GM10248 (cell line): ENCODE data around the gene ALOX12B.

Source experiments
- CTCF ChIA-PET: fragments of 300-600 bp; sonication (Branson Sonifier 250); formaldehyde crosslinking; extraction: SDS; loops from one replicate; lab custom pipeline; 2021; ENCODE audit warnings: antibody characterized with exemption; lab: Yijun Ruan, JAX
- POLR2A ChIA-PET: fragments of 350-650 bp; sonication (Branson Sonifier 250); formaldehyde crosslinking; extraction: SDS; loops from one replicate; lab custom pipeline; 2020; ENCODE audit warnings: antibody characterized with exemption; lab: Yijun Ruan, JAX
- DNase-seq: peaks from one replicate; pipeline ENCODE4 v3.0.0; 2012; ENCODE audit errors: extremely low spot score
- TF ChIP-seq, protein P1 (sequence below): IDR thresholded peaks from 2 replicates; pipeline ENCODE4 v1.5.1; 2012; ENCODE audit warnings: mild to moderate bottlenecking, low read depth; ENCODE audit errors: extremely low read depth, missing control alignments, control extremely low read depth

ALOX12B gene

DNA sequence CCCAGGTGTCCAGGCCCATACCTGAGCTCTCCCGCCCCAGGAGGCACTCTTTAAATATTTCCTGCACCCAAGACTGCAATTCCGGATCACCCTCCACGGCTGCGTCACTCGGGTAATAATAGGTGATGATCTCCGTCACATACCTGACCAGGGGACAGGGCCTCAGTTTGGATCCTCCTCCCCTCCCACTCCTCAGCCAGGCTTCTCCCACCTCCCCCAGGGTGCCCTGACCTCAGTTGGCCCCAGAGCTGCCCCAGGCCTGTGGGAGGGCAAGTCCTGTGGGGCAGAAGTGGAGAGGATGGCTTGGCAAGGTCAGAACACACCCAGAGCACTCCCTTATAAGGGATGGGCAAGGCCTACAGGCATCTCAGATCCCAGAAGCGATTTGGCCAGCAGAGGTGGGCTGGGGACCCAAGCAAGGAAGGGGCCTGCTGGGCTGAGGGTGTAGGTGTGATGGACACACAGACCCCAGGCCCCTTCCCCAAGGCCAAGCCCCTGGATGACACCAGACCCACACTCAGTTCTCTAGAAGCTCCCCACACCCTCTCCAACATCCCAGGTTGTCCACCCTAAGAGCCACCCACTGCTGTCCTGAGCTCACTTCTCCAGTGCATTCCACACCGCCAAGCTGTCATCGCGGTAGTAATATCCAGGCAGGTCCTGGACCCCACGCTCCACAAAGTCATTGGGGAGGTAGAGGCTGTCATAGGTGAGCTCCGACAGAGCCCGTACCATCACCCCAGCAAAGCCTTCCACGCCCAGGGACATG is 11.8 kb downstream of the ALOX12B start:
- TF ChIP-seq, protein P1, sequence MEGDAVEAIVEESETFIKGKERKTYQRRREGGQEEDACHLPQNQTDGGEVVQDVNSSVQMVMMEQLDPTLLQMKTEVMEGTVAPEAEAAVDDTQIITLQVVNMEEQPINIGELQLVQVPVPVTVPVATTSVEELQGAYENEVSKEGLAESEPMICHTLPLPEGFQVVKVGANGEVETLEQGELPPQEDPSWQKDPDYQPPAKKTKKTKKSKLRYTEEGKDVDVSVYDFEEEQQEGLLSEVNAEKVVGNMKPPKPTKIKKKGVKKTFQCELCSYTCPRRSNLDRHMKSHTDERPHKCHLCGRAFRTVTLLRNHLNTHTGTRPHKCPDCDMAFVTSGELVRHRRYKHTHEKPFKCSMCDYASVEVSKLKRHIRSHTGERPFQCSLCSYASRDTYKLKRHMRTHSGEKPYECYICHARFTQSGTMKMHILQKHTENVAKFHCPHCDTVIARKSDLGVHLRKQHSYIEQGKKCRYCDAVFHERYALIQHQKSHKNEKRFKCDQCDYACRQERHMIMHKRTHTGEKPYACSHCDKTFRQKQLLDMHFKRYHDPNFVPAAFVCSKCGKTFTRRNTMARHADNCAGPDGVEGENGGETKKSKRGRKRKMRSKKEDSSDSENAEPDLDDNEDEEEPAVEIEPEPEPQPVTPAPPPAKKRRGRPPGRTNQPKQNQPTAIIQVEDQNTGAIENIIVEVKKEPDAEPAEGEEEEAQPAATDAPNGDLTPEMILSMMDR: no peak
- POLR2A ChIA-PET: no interaction called here
- DNase-seq: no peak
- CTCF ChIA-PET: interaction anchor here (1.1 to 13.8 kb wide), 7 partner anchors 13 to 86 kb away, joined by 3 to 299 read pairs (median 76); partner anchors contain the start of genes ALOX12B and ALOXE3

DNA sequence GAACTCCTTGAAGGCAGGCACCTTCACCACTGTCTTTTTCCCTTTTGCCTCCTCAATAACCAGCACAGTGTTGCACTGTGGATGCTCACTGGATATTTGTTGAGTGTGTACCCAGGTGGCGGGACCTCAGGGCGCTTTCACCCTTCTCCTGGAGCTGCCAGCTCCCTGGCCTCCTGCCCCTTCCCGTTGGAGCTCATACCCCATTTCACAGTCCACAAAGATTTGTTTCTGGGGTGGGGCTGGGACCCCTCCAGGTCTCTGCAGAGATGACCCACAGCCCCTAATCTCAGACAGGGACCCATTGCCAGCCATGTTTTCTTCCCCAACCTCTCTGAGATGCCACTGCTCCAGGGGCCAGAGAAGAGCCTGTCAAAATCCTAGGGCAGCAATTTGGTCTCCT is 12.4 kb downstream of the ALOX12B start:
- ChIA-PET CTCF (interaction anchor here (1.2 to 13.8 kb wide), 16 partner anchors 13 to 331 kb away, joined by 4 to 299 read pairs (median 9); partner anchors contain the start of genes ALOX12B, ALOXE3 and SLC25A35), POLR2A (no interaction called here)
- TF ChIP-seq, protein P1: no peak
- DNase-seq: no peak

DNA sequence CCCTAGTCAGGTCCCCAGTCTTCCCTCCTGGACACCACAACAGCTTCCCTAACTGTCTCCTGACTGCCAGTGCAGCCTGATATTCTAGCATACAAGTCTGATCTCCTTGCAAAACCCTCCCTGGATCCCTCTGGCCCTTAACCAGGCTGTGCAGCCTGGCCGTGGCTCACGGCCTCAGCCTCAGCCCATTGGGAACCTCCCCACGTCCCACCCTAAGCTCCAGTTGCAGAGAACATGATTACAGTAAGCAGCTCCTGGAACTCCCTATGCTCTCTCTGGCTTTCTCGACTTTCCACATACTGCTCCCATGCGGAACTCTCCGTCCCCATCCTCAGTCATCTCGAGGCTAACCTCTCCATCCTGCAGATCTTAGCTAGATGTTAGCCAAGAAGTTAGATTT is 13.0 kb downstream of the ALOX12B start:
- TF ChIP-seq, protein P1: no peak
- ChIA-PET CTCF (interaction anchor here (0.7 to 13.8 kb wide), 23 partner anchors 14 to 671 kb away, joined by 3 to 299 read pairs (median 6); partner anchors contain the start of genes ALOX12B, ALOXE3, CNTROB and SLC25A35), POLR2A (interaction anchor here (0.6 to 1.4 kb wide), 2 partner anchors 97 to 99 kb away, joined by 3 to 4 read pairs; no protein-coding TSS in a partner anchor)
- no peak for DNase-seq

DNA sequence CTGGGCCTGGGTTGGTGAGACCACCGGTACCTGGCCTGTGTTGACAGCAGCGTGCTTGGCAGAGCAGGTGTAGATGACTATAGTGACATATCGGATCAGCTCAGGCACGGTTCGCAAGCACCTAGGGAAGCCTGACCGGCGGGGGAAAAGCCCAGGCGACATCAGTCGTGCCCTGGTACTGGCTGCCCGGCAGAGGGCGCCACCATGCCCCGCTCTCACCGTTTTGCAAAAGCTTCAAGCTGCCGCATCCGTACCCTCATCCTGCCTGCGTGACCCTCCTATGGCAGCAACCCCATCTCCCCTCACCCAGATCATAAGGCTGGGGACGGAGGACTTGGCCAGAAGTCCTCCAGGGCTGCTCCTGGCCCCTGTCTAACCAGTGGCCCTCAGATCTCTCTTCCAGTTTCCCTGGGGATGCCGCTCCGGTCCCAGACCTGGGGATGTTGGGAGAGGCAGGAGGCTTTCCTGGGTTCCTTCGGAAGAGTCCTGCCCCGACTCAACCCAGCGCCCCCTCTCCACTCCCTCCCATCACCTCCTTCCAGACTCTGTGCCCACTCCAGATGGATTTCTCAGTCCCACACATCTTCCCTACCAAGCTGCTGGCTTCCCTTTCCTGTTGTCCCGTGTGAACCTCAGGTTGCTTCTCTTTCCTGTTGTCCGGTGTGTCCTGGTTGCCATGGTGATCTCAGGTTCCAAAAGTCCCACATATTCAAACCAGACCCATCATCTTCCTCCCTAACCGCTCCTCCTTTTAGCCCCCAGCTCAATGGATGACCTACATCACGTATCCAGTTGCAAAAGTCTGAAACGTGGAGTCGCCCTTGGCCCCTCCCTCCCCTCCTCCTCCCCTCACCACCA is 13.7 kb downstream of the ALOX12B start:
- ChIA-PET CTCF (interaction anchor here (0.6 to 13.8 kb wide), 36 partner anchors 13 to 672 kb away, joined by 3 to 299 read pairs (median 4); partner anchors contain the start of genes ALOX12B, ALOXE3, CNTROB and GUCY2D), POLR2A (interaction anchor here (0.6 to 1.4 kb wide), 2 partner anchors 97 to 99 kb away, joined by 3 to 4 read pairs; no protein-coding TSS in a partner anchor)
- TF ChIP-seq, protein P1: peak; percentile 93
- peak; percentile 90 for DNase-seq

DNA sequence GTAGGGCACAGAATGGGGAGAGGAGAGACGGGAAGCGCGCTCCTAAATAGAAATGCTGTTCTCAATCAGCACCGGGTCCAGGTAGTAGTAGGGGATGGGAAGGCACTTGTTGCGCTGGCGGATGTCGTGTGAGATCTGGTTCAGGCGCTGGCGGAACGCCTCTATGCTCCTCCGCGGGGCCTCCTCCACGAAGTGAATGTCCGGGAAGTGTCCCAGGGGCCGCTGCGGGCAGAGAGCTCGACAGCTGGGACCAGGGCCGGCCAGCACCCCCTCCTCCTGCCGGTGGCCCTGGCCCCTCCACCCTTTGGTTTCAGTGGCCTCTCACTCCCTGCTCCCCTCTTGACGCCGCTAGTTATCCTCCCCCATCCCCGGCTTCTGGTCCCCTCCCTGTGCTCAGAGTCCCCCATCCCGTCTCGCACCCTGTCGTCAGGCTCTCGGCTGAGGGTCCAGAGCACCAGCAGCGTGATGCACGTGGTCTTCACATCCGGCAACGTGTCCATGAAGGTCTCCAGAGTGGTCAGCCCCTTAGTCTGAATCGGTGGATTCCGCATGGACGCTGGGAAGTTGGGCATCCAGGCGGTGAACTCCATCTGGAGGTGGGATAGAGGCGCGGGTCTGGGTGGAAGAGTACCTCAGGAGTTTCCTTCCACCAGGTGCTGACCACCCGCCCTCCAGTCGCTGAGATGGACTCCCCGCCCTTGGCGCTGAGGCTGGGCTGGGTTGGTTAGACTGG is 14.6 kb downstream of the ALOX12B start:
- TF ChIP-seq, protein P1: no peak
- no peak for DNase-seq
- CTCF ChIA-PET: interaction anchor here (0.6 to 13.8 kb wide), 26 partner anchors 12 to 673 kb away, joined by 3 to 299 read pairs (median 5); partner anchors contain the start of genes ALOX12B, ALOXE3 and GUCY2D
- POLR2A ChIA-PET: interaction anchor here (1.4 kb wide), 1 partner anchor 100 kb away, joined by 3 read pairs; no protein-coding TSS in a partner anchor
